Activated CD4-positive, alpha-beta T cell treated with anti-CD3 and anti-CD28 coated beads, Interleukin-10, Interleukin-2, amounts not matched to agents 100 ng/mL and 50 ng/mL, durations not matched to agents 16 hours and 8 hours (primary cell): Measurements from ENCODE around the gene ZG16B.

Experiments
- DNase-seq: peaks from one replicate; pipeline ENCODE4 v3.0.0-alpha.2; 2020

Gene ZG16B

DNA sequence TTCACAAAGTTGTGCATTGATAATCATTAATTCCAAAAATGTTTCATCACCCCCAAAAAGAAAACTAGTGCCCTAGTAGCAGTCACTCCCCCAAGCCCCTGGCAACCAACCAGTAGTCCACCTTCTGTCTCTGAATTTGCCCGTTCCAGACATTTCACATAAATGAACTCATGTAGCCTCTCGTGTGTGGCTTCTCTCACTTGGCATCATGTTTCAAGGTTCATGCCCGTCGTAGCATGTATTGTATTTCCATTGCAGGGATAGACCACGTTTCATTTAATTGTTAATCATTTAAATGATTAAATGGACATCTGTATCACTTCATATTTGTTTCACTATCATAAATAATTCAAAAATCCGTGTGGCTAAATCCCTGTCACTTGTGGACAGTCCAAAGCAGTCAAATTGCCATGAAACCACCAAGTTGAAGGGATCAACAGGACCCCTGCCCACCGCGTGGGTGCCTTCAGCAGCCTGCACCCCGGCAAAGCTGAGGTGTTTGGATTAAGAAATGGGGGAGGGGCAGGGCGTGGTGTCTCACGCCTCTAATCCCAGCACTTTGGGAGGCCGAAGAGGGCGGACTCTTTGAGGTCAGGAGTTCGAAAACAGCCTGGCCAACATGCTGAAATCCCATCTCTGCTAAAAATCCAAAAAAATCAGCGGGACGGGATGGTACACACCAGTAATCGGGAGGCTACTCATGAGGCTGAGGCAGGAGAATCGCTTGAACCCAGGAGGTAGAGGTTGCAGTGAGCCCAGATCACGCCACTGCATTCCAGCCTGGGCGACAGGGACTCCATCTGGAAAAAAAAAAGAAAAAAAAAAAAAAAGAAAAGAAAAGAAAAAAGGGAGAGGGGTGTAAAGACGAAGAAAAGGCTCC is 44.2 kb downstream of the ZG16B start:
- DNase-seq, result no peak

DNA sequence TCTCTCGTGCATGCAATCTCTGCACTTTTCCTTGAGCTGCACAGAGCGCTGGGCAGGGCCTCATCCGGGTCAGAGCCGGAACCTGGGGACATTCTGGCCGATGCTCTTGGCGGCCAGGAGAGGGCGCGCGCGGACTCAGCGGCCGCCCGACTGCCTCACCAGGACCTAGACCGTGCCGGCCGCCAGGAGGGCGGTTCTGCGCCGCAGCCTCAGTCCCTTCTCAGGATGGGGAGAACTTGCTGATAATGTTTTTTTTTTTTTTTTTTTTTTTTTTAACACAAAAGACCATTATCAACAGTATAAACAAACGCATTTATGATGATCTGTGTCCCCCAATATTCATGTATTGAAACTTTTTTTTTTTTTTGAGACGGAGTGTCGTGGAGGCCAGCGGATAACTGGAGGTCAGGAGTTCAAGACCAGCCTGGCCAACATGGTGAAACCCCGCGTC is 44.8 kb downstream of the ZG16B start:
- DNase-seq, result peak; percentile 85

DNA sequence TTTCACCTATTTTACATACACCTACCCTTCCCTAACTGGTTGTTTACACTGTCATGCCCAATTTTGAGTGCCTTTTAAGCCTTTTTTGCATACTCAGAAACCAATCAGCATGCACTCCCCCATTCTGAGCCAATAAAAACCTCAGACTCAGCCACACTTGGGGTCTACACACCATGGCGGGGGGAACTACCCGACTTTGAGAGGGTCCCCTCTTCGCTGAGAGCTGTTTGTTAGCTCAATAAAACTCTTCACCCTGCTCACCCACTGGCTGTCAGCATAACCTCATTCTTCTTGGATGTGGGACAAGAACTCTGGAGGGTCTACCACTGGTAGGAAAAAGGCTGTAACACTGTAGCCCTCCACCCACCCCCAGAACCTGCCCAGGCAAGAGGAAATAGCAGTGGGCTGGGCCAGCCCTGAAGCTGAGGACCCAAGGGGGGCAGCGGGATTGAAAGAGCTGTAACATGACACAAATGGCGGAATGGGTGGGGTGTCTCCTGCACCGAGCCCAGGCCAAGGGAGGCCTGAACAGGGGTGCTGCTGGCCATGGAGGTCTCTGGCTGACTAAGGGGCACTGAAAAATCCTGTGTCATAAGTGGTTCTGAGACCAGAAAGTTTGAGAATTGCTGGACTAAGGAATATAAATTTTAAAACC is 49.9 kb downstream of the ZG16B start:
- no peak for DNase-seq
